ENCODE results near the gene IFI27.

The IFI27 gene

DNA sequence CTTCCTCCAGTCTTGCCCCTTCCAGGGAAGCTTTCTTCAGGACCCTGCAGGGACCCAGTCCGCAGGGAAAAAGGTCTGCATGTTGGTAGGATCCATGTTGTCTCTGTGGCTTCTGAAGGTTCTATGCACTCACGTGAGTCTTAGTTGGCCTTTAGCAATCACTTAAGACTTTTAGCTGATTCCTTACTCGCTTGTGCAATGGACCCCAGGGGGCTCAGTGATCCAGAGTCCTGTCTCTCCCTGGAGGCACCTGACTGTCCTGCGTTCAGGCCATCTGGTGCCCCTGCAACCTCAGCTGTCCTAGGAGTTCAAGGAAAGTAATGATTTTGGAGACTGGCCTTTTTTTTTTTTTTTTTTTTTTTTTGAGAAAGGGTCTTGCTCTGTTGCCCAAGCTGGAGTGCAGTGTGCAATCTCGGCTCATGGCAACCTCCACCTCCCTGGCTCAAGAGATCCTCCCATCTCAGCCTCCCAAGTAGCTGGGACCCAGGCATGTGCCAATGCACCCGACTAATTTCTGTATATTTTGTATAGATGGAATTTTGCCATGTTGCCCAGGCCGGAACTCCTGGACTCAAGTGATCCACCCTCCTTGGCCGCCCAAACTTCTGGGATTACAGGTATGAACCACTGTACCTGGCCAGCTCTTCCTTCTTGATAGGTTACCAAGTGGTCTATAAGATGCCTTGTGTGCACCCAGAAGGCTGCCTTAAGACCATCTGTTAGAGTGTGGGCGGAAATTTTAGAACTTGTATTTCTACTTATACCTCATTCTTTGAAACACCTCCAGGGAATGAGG lies 14.2 kb downstream of the IFI27 start:
- in situ Hi-C loops (cut with MboI; ENCODE audit: low sequenced_read_pairs) = no loop called here

DNA sequence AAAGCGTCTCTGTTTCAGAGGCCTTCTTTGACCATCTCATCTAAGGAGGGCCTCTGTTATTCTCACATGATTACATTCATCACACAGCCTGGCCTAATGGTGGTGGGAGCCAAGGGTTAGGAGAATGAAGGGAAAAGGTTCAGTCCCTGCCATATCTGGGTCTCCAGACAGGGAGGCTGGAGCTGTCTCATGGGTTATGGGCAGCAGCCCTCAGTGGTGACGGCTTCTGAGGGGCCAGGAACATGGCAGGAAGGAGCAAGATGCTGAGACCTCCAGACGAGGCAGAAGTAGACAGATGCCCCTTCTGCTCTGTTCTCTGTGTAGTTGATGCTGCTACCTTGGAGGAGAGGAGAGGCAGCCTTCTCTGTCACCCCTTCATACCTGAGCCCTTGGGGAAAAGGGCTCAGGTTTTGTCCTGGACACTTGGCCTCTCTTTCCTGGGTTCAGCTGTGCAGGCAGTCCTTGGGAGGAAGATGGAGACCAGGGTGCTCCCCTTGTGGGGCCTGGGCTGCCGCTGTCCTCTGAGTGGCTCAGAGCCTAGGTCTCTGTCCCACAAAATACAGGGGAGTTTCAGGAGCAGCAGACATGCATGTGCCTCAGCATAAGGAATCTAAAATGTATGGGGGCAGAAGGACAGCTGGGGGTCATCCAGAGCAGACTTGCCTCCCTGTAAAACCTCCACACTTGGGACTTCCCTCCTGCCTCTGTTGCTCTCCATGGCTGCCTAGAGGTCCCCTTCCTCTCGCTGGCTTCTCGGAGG lies 15.3 kb downstream of the IFI27 start:
- in situ Hi-C loops (cut with MboI; ENCODE audit: low sequenced_read_pairs) = no loop called here

DNA sequence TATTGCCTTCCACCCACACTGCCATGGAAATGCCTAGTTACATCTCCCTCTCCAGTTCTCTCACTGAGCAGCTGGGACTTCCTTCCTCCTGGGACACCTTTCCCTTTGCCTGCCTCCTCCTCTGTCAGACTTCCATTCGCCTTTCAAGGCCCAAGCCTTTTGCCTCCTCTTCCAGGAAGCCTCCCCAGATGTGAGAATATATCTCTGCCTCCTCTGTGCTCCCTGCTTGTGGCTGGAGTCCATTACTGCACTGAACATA lies 15.8 kb downstream of the IFI27 start:
- in situ Hi-C loops (cut with MboI; ENCODE audit: low sequenced_read_pairs) = no loop called here

DNA sequence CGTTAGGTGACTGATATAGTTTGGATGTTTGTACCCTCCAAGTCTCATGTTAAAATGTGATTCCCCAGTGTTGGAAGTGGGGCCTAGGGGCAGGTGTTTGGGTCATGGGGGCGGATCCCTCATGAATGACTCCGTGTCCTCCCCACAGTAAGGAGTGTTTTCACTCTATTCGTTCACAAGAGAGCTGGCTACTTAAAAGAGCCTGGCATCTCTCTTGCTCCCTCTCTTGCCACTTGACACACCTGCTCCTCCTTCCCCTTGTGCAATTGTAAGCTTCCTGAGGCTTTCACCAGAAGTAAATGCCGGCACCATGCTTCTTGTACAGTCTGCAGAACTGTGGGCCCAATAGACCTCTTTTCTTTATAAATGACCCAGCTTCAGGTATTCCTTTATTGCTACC lies 16.3 kb downstream of the IFI27 start:
- in situ Hi-C loops (cut with MboI; ENCODE audit: low sequenced_read_pairs) = no loop called here

DNA sequence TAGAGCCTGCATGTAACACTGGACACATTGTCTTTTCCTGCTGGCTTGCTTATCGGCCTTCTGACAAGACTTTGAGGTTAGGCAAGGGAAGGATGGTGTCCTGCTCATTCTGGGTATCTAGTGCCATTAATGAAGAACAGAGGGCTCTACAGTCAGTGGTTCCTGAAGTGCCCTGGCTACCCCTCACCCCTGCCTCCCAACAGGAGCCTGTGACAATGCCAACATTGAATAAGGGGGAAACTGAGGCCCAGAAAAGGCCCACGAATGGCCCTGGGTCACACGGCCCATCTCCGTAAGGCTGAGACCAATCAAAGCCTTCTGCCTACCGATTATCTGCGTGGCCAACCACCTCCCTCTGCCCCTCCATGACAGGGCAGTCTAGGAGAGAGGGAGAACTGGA lies 16.8 kb downstream of the IFI27 start:
- in situ Hi-C loops (cut with MboI; ENCODE audit: low sequenced_read_pairs) = no loop called here

DNA sequence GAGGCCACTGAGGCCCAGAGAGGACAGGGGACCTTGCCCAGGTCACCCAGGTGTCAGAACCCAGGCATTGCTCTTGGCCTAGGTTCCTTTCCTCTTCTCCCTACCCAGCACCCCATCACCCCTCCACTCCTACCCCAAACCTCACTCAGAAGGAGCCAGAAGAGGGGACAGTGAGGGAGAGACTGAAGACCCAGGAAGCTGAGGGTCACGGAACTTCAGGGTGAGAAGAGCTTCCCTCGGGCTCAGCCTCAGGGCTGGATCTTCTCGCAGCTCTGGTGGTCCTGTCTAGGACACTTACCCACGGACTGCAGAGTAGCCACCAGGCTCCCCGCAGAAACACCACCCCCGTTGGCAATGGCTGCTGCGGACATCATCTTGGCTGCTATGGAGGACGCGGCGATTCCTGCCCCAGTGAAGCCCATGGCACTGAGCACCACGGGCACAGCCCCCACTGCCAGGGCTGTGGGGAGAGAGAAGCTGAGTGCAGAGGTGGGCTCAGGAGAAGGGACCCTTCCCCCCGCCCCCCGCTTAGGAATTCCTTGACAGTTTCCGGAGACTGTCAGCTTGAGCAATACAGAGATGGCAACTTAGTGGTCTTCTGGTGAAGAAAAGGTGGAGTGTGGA lies 17.8 kb downstream of the IFI27 start:
- in situ Hi-C loops (cut with MboI; ENCODE audit: low sequenced_read_pairs) = no loop called here

DNA sequence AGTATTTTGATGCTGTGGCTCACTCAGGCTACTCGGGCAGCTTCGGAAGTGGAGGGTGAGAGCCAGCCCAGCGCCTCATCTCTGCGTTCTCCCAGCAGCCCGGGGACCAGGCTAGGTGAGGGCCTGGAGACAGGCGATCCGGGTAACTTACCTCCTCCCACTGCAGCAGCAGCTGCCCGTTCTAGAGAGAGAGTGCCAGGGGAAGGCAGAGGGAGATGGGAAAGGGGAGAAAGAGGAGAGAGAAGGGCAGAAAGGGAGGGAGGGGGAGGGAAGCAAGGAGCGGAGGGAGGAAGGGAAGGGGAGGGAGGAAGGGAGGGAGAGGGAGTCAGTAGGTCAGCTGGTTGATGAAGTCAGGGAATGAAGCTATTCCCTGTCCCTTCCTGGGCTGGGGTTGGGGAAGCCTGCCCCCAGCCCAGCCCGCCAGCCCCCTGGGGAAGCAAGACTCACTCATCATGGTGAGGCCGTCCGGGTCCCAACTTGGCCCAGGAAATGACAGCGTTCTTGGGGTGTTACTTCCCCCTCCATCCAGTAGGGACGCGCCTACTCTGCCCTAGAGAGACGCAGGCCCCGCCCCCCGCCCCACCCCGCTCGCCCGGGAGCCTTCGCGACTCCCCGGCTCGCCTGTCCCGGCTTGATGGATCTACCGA lies 18.7 kb downstream of the IFI27 start, which contains the start of gene IFI27L2:
TSS of gene IFI27L2 (minus strand) at position 494 of the 647 bp plus-strand sequence. CDS start at position 454, 40 bp downstream.
- in situ Hi-C loops (cut with MboI; ENCODE audit: low sequenced_read_pairs) = no loop called here

DNA sequence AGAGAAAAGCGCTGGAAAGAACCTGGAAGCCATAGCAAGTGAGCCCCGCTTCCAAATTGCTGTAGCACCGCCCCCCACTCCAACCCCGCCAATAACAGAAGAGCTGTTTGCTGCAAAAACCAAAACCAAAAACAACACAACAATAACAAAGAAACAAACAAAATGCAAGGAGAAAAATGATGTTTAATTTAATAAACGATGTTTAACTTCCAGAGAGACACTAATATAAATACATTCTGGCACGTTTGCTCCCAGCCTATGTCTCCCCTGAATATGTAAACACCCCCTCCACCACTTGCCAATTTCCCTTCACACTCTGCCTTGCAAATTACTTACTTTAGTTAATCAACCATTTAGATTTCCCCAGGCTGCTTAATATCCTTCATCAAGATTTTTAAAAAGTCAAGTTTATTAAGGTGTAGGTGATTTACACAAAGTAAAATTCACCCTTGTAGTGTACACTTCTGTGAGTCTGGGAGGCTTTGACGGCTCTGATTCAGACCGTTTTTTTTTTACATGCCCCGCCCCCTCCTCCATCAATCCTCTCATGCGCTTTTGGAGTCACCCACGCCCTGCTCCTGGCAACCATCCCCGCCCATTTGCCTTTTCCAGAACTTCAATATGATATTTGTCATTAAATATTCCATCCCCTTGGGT lies 19.4 kb downstream of the IFI27 start:
- in situ Hi-C loops (cut with MboI; ENCODE audit: low sequenced_read_pairs) = no loop called here

DNA sequence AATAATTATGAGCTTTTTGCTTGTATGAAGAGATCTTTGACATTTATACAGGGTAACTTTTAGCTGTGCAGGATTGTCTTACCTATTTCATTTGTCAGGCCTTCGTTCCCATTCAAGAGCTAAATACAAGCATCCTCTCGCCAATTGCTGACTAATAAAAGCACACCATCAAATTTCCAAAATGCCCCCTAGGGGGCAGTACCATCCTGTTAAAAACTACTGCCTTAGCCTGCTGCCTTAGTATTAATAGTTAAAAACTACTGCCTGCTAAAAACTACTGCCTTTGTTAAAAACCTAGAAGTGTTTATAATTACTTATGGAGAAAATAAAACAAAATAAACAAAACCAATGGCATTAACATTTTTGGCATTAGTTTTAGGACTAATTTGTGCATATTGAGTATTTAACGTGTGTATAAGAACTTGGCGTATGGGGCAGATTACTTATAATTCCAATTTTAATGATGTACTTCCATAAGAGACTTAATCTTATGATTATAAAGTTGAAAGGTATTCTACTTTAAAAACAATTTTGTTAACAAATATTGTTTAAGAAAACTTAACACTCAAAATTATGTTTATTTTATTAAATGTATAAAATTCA lies 21.9 kb downstream of the IFI27 start:
- in situ Hi-C loops (cut with MboI; ENCODE audit: low sequenced_read_pairs) = no loop called here

DNA sequence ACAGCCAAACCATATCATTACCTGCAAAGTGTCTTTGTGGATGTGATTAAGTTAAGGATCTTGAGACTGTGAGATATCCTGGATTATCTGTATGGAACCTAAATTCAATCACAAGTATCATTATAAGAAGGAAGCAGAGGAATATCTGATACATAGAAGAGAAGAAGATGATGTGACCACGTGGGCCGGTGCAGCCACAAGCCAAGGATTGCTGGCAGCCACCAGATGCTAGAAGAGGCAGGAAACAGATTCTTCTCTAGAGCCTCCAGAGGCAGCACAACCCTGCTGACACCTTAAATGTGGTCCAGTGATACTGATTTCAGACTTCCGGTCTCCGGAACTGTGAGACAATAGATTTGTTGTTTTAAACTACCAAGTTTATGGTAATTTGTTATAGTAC lies 24.9 kb downstream of the IFI27 start:
- in situ Hi-C loops (cut with MboI; ENCODE audit: low sequenced_read_pairs) = no loop called here

DNA sequence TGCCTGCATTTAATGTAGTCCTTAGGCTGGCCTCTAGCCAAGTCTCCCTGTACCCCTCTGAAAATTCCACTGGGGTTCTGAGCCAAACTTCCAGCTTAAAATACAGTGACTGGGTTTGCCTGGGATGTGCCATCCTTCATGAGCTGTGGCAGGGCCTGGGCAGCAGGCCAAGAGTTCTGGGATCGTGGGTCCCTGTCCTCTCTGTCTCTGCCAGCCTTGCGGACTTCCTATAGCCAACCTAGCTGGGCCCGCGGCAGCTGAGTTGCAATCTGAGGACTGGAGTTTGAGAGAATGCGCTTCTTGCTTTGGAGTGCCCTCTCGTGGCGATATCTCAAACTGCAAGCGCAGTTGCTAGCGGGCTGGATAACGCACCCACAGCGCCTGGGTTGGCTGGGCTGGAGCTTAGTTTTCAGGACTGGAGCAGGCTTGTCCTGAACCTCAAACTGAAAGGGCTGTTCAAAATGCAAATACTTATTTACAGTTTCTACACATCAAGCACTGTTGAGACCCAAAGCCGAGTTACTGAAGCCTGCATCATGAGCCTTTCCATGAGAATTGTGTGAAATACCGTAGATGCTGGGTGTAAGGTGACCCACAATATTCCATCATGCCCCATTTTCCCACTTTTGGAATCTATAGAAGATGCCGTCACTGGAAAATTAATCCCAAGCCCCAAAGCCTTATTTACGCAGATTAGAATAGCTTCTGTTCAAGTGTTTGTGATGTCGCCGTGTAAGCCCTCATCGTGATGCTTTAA lies 26.2 kb downstream of the IFI27 start:
- in situ Hi-C loops (cut with MboI; ENCODE audit: low sequenced_read_pairs) = no loop called here

DNA sequence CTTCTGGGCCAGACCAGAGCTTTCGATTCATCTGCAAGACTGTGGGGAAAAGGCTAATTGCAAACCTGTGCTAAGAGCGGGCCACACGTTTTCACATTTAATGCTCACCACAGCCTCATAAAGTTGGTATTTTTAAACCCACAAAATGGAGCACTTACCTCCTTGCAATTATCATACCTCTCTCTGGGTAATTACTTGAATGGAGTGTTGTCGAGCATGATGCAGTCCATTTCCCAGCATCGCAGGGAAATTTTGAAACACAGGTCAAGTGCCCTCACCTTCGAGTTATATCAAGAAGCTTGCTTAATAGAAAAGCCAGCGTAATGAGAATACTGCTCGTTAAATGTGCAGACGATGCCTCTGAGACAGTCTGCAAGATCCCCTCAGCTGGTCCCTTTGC lies 27.7 kb downstream of the IFI27 start:
- in situ Hi-C loops (cut with MboI; ENCODE audit: low sequenced_read_pairs) = no loop called here

DNA sequence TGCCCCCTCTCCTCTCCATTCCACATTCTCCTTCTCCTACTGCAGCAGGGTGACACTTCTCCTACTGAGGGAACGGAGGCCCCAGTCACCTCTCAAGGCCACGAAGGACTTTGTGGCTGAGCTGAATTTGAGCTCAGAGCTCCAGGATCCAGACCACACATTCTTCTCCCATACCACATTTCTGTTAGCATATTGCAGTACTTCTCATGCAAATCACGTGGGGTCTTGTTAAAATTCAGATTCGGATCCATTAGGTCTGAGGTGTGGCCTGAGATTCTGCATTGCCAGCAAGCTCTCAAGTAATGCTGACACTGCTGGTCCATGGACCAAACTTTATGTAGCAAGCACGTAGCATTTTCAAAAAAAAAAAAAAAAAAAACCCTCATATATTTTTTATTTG lies 28.5 kb downstream of the IFI27 start:
- in situ Hi-C loops (cut with MboI; ENCODE audit: low sequenced_read_pairs) = no loop called here

DNA sequence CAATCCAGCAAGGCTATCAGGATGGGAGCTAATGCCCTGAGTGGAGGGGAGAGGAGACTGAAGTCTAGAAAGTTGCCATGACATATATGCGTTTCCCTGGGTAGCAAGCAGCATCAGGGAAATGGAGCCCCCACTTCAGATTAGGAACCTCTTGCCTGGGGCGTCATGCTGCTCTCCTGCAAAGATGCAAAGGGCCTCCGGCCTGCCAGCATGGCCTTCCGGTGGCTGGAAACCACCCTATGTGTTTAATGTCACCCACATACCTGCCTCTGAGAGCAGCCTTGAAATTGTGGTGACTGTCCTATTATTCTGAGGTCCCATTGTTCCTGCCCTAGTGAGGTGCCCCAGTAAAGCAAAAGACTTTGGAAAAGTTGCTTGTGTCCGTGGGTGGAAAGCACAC lies 28.9 kb downstream of the IFI27 start:
- in situ Hi-C loops (cut with MboI; ENCODE audit: low sequenced_read_pairs) = no loop called here

DNA sequence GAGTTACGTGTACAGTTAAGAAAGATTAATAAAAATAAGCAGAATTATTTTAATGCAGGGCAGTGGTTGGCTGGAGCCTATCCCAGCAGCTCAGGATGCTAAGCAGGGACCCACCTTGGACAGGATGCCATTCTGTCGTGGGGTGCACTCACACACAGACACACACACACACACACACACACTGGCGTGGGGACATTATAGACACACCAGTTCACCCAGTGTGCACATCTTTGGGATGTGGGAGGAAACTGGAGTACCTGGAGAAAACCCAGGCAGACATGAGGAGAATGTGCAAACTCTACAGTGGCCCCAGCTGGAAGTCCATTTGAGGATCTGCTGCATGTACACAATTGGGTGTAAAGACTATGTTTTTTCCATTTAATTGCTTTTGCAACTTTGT lies 31.7 kb downstream of the IFI27 start:
- in situ Hi-C loops (cut with MboI; ENCODE audit: low sequenced_read_pairs) = no loop called here

DNA sequence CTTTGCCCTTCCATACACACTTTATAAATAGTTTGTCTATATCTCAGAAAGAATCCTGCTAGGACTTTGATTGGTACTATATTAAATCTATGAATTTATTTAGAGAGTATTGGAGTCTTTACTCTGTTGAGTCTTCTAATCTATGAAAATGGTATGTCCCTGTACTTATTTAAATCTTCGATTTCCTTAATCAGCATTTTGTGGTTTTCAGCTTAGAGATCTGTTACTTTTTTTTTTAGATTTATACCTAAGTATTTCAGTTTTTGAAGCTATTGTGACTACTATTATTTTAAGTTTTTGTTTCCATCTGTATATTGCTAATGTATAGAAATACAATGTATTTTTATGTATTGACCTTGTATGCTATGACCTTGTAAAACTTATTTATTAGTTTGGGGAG lies 32.3 kb downstream of the IFI27 start:
- in situ Hi-C loops (cut with MboI; ENCODE audit: low sequenced_read_pairs) = no loop called here

DNA sequence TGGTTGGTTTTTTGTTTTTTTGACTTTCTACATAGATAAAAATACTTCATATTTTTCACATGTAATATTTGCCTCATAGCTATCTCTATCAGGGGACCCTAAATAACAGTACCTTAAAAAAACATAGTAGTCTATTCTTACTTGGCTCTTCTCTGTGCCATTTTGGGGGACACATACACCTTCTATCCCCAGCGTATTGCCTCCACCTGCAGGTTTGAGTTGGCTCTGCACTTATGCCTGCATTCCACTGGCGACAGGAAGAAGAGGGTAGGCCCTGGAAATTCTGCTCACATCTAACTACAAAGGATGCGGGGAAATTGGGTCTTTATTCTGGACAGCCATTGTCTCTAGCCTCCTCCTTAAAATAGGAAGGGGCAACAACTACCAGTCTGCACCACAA lies 32.7 kb downstream of the IFI27 start:
- in situ Hi-C loops (cut with MboI; ENCODE audit: low sequenced_read_pairs) = no loop called here

DNA sequence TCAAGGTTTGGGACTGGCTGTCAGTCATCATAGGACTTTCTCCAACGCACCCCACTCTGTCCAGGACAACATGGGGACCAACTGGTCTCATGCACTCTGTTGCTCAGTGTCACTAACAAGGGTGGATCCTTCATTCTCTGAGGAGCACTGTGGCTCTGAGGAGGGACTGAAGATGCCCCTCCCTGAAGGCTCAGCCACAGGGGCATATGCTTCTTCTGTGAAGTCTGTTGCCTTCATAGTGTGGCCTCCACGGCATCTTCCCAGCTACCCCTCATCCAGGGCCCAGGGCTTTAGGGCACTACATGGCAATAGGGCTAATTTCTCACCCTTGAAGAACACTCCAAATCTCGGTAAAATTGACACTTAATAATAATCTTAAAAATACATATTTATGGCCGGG lies 33.2 kb downstream of the IFI27 start:
- in situ Hi-C loops (cut with MboI; ENCODE audit: low sequenced_read_pairs) = no loop called here

DNA sequence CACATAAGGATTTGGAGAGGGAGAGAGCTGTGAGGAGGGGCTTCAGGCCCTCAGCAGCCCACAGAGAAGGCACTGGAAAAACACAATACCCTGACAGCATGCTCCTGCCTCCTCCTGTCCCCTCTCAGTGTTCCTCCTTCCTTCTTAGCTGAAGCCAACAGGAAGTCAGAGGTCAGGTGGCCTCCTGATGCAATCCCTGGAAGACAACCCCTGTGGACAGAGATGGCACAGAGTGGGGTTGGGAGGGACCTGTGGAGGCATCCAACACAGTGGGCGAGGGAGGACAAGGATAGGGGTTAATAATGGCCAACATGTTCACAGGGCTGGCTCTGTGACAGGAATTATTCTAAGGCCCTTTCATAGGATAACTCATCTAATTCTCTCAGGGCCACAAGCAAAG lies 34.2 kb downstream of the IFI27 start:
- in situ Hi-C loops (cut with MboI; ENCODE audit: low sequenced_read_pairs) = no loop called here

DNA sequence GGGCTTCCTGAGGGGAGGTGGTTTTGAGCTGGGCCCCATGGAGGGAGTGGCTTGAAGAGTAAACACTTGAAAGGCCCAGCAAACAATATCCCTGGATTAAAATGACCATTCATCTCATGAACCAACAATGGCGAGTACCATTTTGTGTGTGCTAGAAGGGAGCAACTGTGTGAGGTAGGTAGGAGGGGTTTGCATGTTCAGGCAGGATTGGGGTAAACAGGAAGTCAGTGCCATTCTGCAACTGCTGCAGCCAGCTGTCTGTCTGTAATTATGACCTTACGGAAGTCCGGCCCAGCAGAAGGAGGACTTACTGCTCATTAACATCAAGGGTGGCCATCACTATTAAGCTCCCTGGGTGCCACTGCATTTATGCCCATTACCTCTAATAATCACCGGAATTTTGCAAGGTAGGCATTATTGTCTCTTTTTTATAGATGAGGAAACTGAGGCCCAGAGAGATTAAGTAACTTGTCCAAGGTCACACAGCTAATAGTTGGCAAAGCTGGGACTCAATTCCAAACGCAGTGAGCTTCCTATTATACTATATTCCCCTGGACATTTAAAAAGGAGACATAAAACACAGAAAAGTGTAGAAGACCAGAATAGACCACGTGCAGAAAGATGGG lies 35.5 kb downstream of the IFI27 start:
- in situ Hi-C loops (cut with MboI; ENCODE audit: low sequenced_read_pairs) = no loop called here

Data from HL-60/S4 treated with retinoic acid at 250 ng/mL for 4 days and 3 days (cell line).